ENCODE measurements around the gene CCDC33.

GRCh38 chr15:74208496-74208895 is 27.6 kb upstream of the CCDC33 start:
- TF ChIP-seq CTCF (IDR thresholded peaks at IDR 0.05) (no peak), POLR2A (IDR thresholded peaks at IDR 0.05) (no peak)
